Measurements from ENCODE around the gene ZNF443. TPM values are rescaled to one million over a fixed set of nuclear protein-coding genes. Genes with fewer than 3 reads are reported as not detected.
A peak's percentile ranks its signal among the peaks of the same experiment; 100 is the strongest.
"Not testable (repeated sequence)": the region's sequence is repeated elsewhere in the genome, so short reads cannot be mapped to it uniquely, and the experiment has no call there.

Gene ZNF443
- 1 to 10 TPM; 5.1 to 5.3 TPM for total RNA-seq

DNA sequence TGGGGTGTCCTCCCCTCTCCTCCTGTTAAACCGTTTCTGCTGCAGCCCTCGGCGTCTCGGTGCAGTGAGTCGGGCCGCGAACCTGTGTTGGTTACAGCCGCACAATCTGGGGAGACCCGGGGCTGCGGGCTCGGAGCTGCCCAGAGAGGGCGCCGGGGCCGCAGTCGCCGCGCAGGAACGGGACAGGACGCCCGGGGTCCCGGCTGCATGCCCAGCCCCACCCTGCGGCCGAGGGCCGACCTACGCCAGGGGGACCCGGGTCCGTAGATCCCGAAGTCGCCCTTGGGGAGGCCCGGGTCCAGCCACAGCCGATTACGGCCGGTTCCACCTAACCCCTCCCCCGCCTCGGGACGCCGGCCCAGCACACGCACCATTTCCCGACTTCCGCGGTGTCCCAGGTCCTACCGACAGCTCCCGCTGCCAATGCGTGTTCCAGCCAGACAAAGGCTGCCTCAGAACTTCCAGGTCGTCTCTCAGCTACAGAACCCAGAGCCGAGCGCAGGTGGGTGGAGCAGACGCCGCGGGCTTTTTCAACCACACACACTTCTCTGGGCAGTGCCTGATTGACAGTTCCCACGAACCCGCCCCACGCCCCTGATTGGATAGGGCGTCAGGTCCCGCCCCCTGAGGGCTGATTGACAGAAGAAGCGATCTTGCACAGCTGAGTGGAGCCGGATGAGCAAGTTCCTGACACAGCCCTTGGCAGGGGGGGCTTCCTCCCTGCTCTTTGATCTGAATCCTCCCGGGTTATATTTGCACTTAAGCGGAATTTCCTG is at the start of gene ZNF443:
Gene ZNF443 (minus strand): TSS at position 481 of the 776 bp plus-strand sequence. CDS start 107 bp downstream, at position 374.
- Mint-ChIP-seq H3K27me3 (no peaks in the 10 kb centered on the region), H3K9me3 (peaks cover 22% of the 10 kb centered on the region), H3K27ac (peak within 1 kb of the TSS; percentile 92), H3K4me3 (peak within 1 kb of the TSS; percentile 97), H3K36me3 (peaks cover 16% of the 10 kb centered on the region), H3K4me1 (ENCODE audit: low read depth) (peaks cover 11% of the 10 kb centered on the region)
- DNase-seq, result peak; percentile 100
- ChIA-PET POLR2A (interaction anchor here (0.6 to 1.6 kb wide), 4 partner anchors 40 to 107 kb away, joined by 3 to 7 read pairs (median 3); partner anchors contain the start of genes ZNF563 and ZNF799), CTCF (interaction anchor here (1.0 to 1.5 kb wide), 3 partner anchors 39 to 75 kb away, joined by 3 to 4 read pairs (median 3); partner anchors contain the start of genes ZNF442 and ZNF799)
- intact Hi-C loops (cut with micrococcal nuclease), result loop anchor here (1.0 to 5.0 kb wide), 5 partner anchors 40 to 147 kb away; partner anchors contain the start of genes ZNF564, ZNF709 and ZNF799

DNA sequence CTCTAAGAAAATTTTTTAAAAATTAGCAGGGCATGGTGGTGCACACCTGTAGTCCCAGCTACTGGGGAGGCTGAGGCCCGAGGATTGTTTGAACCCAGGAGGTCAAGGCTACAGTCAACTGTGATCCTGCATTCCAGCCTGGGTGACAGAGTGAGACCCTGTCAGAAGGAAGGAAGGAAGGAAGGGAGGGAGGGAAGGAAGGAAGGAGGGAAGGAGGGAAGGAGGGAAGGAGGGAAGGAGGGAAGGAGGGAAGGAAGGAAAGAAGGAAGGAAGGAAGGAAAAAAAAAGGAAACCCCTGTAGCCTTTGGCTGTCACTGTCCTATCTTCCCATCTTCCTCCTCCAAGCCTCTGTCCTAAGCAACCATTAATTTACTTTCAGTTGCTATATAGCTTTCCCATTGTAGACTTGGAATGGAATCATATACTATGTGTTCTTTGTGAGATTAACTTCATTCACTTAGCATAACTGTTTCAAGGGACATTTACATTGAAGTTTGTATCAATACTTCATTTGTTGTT is 45.5 kb upstream of the ZNF443 start:
- CTCF ChIA-PET, result interaction anchor here (4.8 kb wide), 1 partner anchor 9 kb away, joined by 20 read pairs; no protein-coding TSS in a partner anchor
- DNase-seq; H3K4me3 Mint-ChIP-seq; intact Hi-C loops (cut with micrococcal nuclease); H3K9me3 Mint-ChIP-seq; H3K27ac Mint-ChIP-seq; H3K27me3 Mint-ChIP-seq; POLR2A ChIA-PET; H3K36me3 Mint-ChIP-seq: not testable (repeated sequence)
- H3K4me1 Mint-ChIP-seq (ENCODE audit: low read depth), result peaks cover 29% of the 10 kb centered on the region

DNA sequence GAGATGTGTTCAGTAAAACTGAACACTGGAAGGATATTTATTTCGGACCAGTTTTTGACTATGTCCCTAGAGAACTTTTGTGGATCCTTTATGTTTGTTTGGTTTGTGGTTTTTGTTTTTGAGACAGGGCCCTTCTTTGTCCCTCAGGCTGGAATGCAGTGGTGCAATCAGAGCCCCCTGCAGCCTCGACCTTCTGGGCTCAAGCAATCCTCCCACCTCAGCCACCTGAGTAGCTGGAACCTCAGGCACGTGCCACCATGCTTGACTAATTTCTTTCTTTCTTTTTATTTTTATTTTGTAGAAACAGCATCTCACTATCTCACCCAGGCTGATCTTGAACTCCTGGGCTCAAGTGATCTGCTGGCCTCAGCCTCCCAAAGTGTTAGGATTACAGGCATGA is 44.8 kb upstream of the ZNF443 start:
- Mint-ChIP-seq H3K9me3 (no peaks in the 10 kb centered on the region), H3K4me1 (ENCODE audit: low read depth) (peaks cover 29% of the 10 kb centered on the region), H3K27ac (no peak overlapping the region), H3K27me3 (no peaks in the 10 kb centered on the region), H3K36me3 (no peaks in the 10 kb centered on the region), H3K4me3 (peak overlapping the region; percentile 89)
- intact Hi-C loops (cut with micrococcal nuclease), result no loop called here
- POLR2A ChIA-PET, result no interaction called here
- CTCF ChIA-PET, result interaction anchor here (4.8 kb wide), 1 partner anchor 10 kb away, joined by 20 read pairs; no protein-coding TSS in a partner anchor
- no peak for DNase-seq

DNA sequence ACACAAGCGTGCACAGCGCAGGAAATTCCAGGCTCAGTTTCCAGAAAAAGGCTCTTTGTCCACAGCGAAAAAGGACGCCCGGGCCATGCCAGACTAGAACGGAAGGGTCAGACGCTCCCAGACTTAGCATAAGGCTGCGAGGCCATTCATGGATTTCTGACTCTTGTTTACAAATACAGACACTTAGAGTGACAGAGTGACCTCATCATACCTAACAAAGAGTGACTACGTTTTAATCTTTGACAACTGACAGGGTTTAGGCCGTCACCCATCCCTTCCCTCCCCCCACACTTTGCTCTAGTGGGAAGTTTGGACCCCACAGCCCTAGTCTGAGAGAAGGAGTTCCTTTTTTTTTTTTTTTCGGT is 44.2 kb upstream of the ZNF443 start:
- H3K4me1 Mint-ChIP-seq (ENCODE audit: low read depth), result peaks cover 29% of the 10 kb centered on the region
- no peaks in the 10 kb centered on the region for H3K9me3 Mint-ChIP-seq
- ChIA-PET POLR2A (interaction anchor here (1.9 kb wide), 1 partner anchor 10 kb away, joined by 11 read pairs; no protein-coding TSS in a partner anchor), CTCF (interaction anchor here (4.8 kb wide), 1 partner anchor 11 kb away, joined by 20 read pairs; no protein-coding TSS in a partner anchor)
- peak overlapping the region; percentile 43 for H3K27ac Mint-ChIP-seq
- peak overlapping the region; percentile 89 for H3K4me3 Mint-ChIP-seq
- DNase-seq, result no peak
- H3K36me3 Mint-ChIP-seq, result no peaks in the 10 kb centered on the region
- intact Hi-C loops (cut with micrococcal nuclease), result no loop called here
- H3K27me3 Mint-ChIP-seq, result no peaks in the 10 kb centered on the region

DNA sequence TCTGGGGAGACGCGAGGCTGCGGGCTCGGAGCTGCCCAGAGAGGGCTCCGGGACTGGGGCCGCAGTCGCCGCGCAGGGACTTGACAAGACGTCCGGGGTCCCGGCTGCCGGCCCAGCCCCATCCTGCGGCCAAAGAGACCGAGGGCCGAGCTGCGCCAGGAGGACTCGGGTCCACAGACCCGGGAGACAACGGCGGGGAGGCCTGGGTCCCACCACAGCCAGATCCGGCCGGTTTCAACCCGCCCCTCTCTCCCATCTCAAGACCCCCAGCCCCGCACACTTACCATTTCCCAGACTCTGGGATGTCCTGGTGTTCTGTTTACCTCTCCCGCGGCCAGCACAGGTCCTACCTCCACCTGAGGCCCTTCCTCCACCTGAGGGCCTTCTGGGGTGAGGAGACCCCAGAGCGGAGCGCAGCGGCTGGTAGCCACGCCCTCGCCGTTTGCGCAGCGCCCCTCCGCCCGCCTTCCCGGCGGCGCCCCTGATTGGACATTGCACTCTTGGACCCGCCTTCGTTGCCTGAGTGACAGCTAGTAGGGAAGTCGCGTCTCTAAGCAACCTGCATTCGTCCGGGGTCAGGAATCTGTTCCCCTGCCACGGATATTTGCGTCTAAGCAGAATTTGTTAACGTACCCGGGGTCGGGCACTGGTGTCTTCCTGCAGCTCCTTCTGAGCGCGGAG is 43.7 kb upstream of the ZNF443 start, which contains the start of gene ZNF709:
Gene ZNF709 (minus strand): TSS at position 446 of the 681 bp plus-strand sequence. CDS start 159 bp downstream, at position 287.
- H3K4me3 Mint-ChIP-seq, result peak within 1 kb of the TSS; percentile 89
- DNase-seq, result peak; percentile 92
- H3K27me3 Mint-ChIP-seq, result no peaks in the 10 kb centered on the region
- no peaks in the 10 kb centered on the region for H3K9me3 Mint-ChIP-seq
- H3K4me1 Mint-ChIP-seq (ENCODE audit: low read depth), result peaks cover 29% of the 10 kb centered on the region
- intact Hi-C loops (cut with micrococcal nuclease), result loop anchor here (1.0 to 5.0 kb wide), 2 partner anchors 11 to 42 kb away; partner anchors contain the start of gene ZNF443
- H3K27ac Mint-ChIP-seq, result peak within 1 kb of the TSS; percentile 43
- CTCF ChIA-PET, result interaction anchor here (0.5 to 4.8 kb wide), 3 partner anchors 11 to 276 kb away, joined by 3 to 20 read pairs (median 3); no protein-coding TSS in a partner anchor
- no peaks in the 10 kb centered on the region for H3K36me3 Mint-ChIP-seq
- POLR2A ChIA-PET, result interaction anchor here (1.9 kb wide), 1 partner anchor 11 kb away, joined by 11 read pairs; no protein-coding TSS in a partner anchor

DNA sequence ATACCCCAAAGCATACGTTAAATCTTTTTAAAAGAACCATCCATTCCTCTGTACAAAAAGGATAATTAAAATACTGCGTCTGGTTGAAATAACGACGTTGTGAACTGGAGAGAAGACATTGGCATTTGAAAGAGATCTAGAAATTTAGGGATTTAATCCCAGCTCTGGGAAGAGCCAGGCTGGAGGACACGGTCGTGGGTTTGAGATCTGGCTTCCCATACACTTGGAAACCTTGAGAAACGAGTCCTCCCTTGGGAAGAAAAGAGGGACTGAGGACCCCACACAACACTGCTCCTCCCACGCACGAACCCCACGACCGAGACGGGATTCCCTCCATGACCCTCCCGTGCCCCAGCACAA is 43.2 kb upstream of the ZNF443 start:
- Mint-ChIP-seq H3K27ac (no peak overlapping the region), H3K4me1 (ENCODE audit: low read depth) (peaks cover 29% of the 10 kb centered on the region), H3K36me3 (no peaks in the 10 kb centered on the region), H3K9me3 (no peaks in the 10 kb centered on the region), H3K4me3 (peak overlapping the region; percentile 89), H3K27me3 (no peaks in the 10 kb centered on the region)
- CTCF ChIA-PET, result interaction anchor here (1.1 to 4.8 kb wide), 2 partner anchors 12 to 80 kb away, joined by 3 to 20 read pairs; no protein-coding TSS in a partner anchor
- POLR2A ChIA-PET, result interaction anchor here (1.9 kb wide), 1 partner anchor 11 kb away, joined by 11 read pairs; no protein-coding TSS in a partner anchor
- DNase-seq, result no peak
- intact Hi-C loops (cut with micrococcal nuclease), result loop anchor here (1.0 to 5.0 kb wide), 2 partner anchors 11 to 42 kb away; partner anchors contain the start of gene ZNF443

DNA sequence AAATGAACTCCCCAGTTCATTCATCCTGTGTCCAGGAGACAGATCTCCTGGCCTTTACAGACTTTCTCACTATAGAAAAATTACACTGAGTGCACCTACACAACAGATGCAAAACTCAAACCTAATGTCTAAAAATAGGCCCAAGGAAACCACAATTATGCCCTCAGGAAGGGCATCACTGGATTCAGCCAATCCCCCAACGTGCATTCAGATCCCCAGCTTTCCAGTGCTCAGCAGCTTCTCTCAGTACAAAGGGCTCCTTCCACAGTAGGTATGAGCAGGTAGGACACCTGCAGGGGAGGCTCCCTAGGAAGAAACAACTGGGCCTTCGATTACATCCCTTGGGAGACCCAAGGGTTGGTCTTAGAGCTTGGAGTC is 41.7 kb upstream of the ZNF443 start:
- intact Hi-C loops (cut with micrococcal nuclease), result loop anchor here (5.0 kb wide), 1 partner anchor 40 kb away; the partner anchor contains the start of gene ZNF443
- no peaks in the 10 kb centered on the region for H3K27me3 Mint-ChIP-seq
- CTCF ChIA-PET, result interaction anchor here (0.7 to 4.8 kb wide), 4 partner anchors 13 to 559 kb away, joined by 3 to 20 read pairs (median 4); no protein-coding TSS in a partner anchor
- POLR2A ChIA-PET, result interaction anchor here (1.0 kb wide), 1 partner anchor 14 kb away, joined by 3 read pairs; no protein-coding TSS in a partner anchor
- peaks cover 41% of the 10 kb centered on the region for H3K4me1 Mint-ChIP-seq (ENCODE audit: low read depth)
- no peak for DNase-seq
- no peak overlapping the region for H3K27ac Mint-ChIP-seq
- H3K36me3 Mint-ChIP-seq, result no peaks in the 10 kb centered on the region
- H3K9me3 Mint-ChIP-seq, result no peaks in the 10 kb centered on the region
- no peak overlapping the region for H3K4me3 Mint-ChIP-seq

DNA sequence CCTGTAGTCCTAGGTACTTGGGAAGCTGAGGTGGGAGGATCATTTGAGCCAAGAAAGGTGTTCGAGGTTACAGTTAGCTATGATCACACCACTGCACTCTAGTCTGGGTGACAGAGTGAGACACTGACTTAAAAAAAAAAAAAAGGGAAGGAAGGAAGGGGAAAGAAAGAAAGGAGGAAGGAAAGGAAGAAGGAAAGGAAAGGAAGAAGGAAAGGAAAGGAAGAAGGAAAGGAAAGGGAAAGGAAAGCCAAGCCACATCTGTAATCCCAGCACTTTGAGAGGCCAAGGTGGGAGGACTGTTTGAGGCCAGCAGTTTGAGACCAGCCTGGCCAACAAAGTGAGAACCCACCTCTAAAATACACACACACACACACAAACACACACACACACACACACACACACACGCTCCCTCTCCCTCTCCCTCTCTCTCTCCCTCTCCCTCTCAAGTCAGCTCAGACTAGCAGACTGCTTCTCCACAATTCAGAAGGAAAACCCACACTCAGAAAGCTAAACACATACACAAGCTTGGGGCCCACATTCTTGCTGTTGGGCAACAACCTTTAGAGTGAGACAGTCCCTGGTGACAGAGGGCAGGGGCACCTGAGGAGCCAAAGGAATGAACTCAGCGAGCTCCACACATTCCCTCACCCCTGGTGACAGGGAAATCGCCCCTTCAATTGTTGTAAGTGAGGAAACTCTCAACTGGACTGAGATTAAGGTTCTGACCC is 41.1 kb upstream of the ZNF443 start:
- Mint-ChIP-seq H3K4me1 (ENCODE audit: low read depth) (peaks cover 41% of the 10 kb centered on the region), H3K27ac (peak overlapping the region; percentile 57), H3K4me3 (no peak overlapping the region), H3K27me3 (no peaks in the 10 kb centered on the region), H3K9me3 (no peaks in the 10 kb centered on the region), H3K36me3 (no peaks in the 10 kb centered on the region)
- no peak for DNase-seq
- intact Hi-C loops (cut with micrococcal nuclease), result loop anchor here (5.0 kb wide), 1 partner anchor 40 kb away; the partner anchor contains the start of gene ZNF443
- CTCF ChIA-PET, result interaction anchor here (0.7 to 4.8 kb wide), 3 partner anchors 14 to 558 kb away, joined by 3 to 20 read pairs (median 4); no protein-coding TSS in a partner anchor
- POLR2A ChIA-PET, result interaction anchor here (1.0 kb wide), 1 partner anchor 14 kb away, joined by 3 read pairs; no protein-coding TSS in a partner anchor

DNA sequence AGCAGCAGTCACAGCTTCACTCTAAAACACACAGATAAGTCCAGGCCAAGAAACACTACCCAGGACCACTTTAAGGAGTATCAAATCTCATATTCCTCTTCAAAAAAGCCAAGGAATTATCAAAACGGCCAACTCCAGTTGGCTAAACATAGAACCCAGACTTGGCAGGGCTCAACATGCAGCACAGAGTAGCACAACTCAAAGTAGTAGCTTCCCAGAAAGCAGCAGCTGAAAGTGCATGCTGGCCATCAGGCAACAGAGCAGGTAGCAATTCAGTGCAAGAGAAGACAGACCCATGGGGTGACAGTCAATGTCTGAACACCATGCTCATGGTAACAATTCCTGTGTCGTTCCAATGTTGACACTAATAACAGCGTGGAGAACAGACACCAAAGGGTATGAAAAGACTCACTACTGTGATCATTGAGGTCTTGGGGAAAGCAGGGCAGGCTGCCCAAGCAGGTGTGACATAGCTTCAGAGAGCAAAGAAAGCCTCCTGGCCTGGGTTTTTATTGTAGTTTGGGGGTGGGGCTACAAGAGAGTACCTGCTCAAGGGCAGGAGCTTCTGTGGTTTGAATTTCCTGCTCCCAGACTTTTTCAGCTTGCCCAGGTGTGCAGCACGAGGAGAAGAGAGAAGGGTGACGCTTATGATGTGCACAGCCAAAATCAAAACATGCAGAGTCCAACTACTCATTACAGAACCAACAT is 37.6 kb upstream of the ZNF443 start:
- intact Hi-C loops (cut with micrococcal nuclease), result no loop called here
- peaks cover 29% of the 10 kb centered on the region for H3K4me1 Mint-ChIP-seq (ENCODE audit: low read depth)
- ChIA-PET POLR2A (no interaction called here), CTCF (interaction anchor here (0.7 to 1.0 kb wide), 2 partner anchors 86 to 419 kb away, joined by 3 to 4 read pairs; no protein-coding TSS in a partner anchor)
- H3K9me3 Mint-ChIP-seq, result no peaks in the 10 kb centered on the region
- no peak for DNase-seq
- no peak overlapping the region for H3K4me3 Mint-ChIP-seq
- H3K27ac Mint-ChIP-seq, result no peak overlapping the region
- H3K36me3 Mint-ChIP-seq, result peaks cover 2% of the 10 kb centered on the region
- no peaks in the 10 kb centered on the region for H3K27me3 Mint-ChIP-seq

DNA sequence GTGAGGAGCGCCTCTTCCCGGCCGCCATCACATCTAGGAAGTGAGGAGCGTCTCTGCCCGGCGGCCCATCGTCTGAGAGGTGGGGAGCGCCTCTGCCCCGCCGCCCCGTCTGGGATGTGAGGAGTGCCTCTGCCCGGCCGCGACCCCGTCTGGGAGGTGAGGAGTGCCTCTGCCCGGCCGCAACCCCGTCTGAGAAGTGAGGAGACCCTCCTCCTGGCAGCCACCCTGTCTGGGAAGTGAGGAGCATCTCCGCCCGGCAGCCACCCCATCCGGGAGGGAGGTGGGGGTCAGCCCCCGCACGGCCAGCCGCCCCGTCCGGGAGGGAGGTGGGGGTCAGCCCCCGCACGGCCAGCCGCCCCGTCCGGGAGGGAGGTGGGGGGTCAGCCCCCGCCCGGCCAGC is 26.8 kb upstream of the ZNF443 start:
- POLR2A ChIA-PET; H3K4me3 Mint-ChIP-seq; intact Hi-C loops (cut with micrococcal nuclease); DNase-seq; CTCF ChIA-PET; H3K4me1 Mint-ChIP-seq (ENCODE audit: low read depth); H3K27me3 Mint-ChIP-seq; H3K27ac Mint-ChIP-seq: not testable (repeated sequence)
- Mint-ChIP-seq H3K9me3 (peaks cover 64% of the 10 kb centered on the region), H3K36me3 (peaks cover 60% of the 10 kb centered on the region)

All from activated CD4-positive, alpha-beta memory T cell treated with anti-CD3 and anti-CD28 coated beads for 36 hours (primary cell).